Forelimb muscle (tissue), 1 donor: ENCODE data around the gene TMEM52. TPM values are rescaled to one million over a fixed set of nuclear protein-coding genes. Genes with fewer than 3 reads are reported as not detected.

ENCODE experiments used
- DNase-seq: peaks from one replicate; pipeline ENCODE4 v3.0.0-alpha.2; 2013; ENCODE audit warnings: low read depth
- polyA plus RNA-seq: library from polyadenylated mRNA; unstranded; fragments of 120-200 nt; gene quantifications from one replicate; pipeline ENCODE4 v1.2.1, GENCODE V29; 2013; ENCODE audit not compliant: insufficient read length

The TMEM52 gene
- polyA plus RNA-seq, 1 donor, result 91.6 TPM

- no peak for DNase-seq
Measured at GRCh38 chr1:1873186-1873585, 45.9 kb downstream of the TMEM52 start.

GRCh38 chr1:1872329-1872994, 46.6 kb downstream of the TMEM52 start:
- no peak for DNase-seq

- no peak for DNase-seq
Measured at GRCh38 chr1:1869469-1869868, 49.6 kb downstream of the TMEM52 start.

Other genes with a start within 250 kb of the TMEM52 start
- gene SLC35E2B, start 226.5 kb downstream of the TMEM52 start, polyA plus RNA-seq, result 47.2 TPM
- 23.9 TPM for gene CDK11A, start 194.9 kb downstream of the TMEM52 start, polyA plus RNA-seq
- 29.7 TPM for gene NADK, start 140.8 kb downstream of the TMEM52 start, polyA plus RNA-seq
- gene GNB1, start 28.2 kb downstream of the TMEM52 start, polyA plus RNA-seq, result 157 TPM
- gene CALML6, start 4.0 kb downstream of the TMEM52 start, polyA plus RNA-seq, result 281 TPM
- gene CFAP74, start 84.5 kb upstream of the TMEM52 start, polyA plus RNA-seq, result 0.24 TPM
- gene GABRD, start 100.1 kb upstream of the TMEM52 start, polyA plus RNA-seq, result 1.0 TPM
- 7.6 TPM for gene PRKCZ, start 131.1 kb upstream of the TMEM52 start, polyA plus RNA-seq